HCT116 (cell line): ENCODE data around the gene CCDC9B. TPM values are rescaled to one million over a fixed set of nuclear protein-coding genes. Genes with fewer than 3 reads are reported as not detected.

Experiments
- ATAC-seq: fragments of 200-7000 bp; cut with Tn5 transposase; 2 replicates; pipeline ENCODE4 v1.9.1; 2020; ENCODE audit warnings: mild to moderate bottlenecking, moderate library complexity
- BruUV-seq: library from RNA; stranded (reverse); fragments of 400-500 nt; replicated peaks from 2 replicates; lab custom pipeline; 2021; lab: Mats Ljungman, UMichigan
- CTCF ChIA-PET: fragments of 300-600 bp; sonication (Branson Sonifier 250); formaldehyde crosslinking; loops from one replicate; lab custom pipeline; 2021; ENCODE audit warnings: antibody characterized with exemption; lab: Charles Lee
- POLR2A ChIA-PET: fragments of 300-600, 350-600 bp; sonication (Branson Sonifier 250); formaldehyde crosslinking; loops from one replicate; lab custom pipeline; 2021; ENCODE audit warnings: antibody characterized with exemption; lab: Charles Lee
- RAD21 ChIA-PET, 2 experiments: fragments of 300-600 bp; sonication (Branson Sonifier 250); formaldehyde crosslinking; loops; one replicate each; lab custom pipeline; 2023; ENCODE audit warnings: low total read pairs in 2 of 2; ENCODE audit not compliant: uncharacterized antibody in 2 of 2, unreplicated experiment in 2 of 2, low non-redundant PET in 1 of 2; lab: Charles Lee
- DNase-seq: peaks from one replicate; pipeline ENCODE4 v3.0.0-alpha.2; 2010; ENCODE audit warnings: low read depth, low spot score
- H2AFZ ChIP-seq: fragments of 200-600 bp; shearing (Covaris generic), sonication (generic); 2 replicates; pipeline ENCODE4 v1.6.1; 2017; ENCODE audit warnings: low read depth, mixed run types, mixed read lengths, antibody characterized with exemption, low read length; ENCODE audit not compliant: poor library complexity, severe bottlenecking
- H3K27ac ChIP-seq: 2 replicates; pipeline ENCODE4 v1.5.1; 2012; ENCODE audit warnings: low read depth, low read length
- H3K27me3 ChIP-seq: fragments of 200-600 bp; sonication (generic); 2 replicates; pipeline ENCODE4 v1.6.1; 2016; ENCODE audit warnings: mixed run types, low read length, mixed read lengths; ENCODE audit not compliant: insufficient read depth
- H3K36me3 ChIP-seq, 2 experiments: fragments of 200-500 bp in 1 of 2; fragments of 200-600 bp in 1 of 2; sonication (Bioruptor generic) in 1 of 2; sonication (generic) in 1 of 2; 2 replicates each; pipeline versions ENCODE4 v1.5.1 to v1.6.1; 2014 to 2016; ENCODE audit warnings: low read length in 2 of 2, inconsistent platforms in 1 of 2, mixed read lengths in 1 of 2, mixed run types in 1 of 2; ENCODE audit not compliant: insufficient read depth in 2 of 2, control insufficient read depth in 1 of 2
- H3K4me1 ChIP-seq, 2 experiments: fragments of 200-600 bp in 1 of 2; sonication (generic) in 1 of 2; 2 replicates each; pipeline versions ENCODE4 v1.5.1 to v1.6.1; 2012 to 2017; ENCODE audit warnings: low read length in 2 of 2, inconsistent platforms in 1 of 2, mild to moderate bottlenecking in 1 of 2, mixed read lengths in 1 of 2, mixed run types in 1 of 2, moderate library complexity in 1 of 2; ENCODE audit not compliant: insufficient read depth in 2 of 2, control insufficient read depth in 1 of 2
- H3K4me2 ChIP-seq: fragments of 200-600 bp; sonication (generic); 2 replicates; pipeline ENCODE4 v1.6.1; 2017; ENCODE audit warnings: mixed run types, low read length, mixed read lengths
- H3K4me3 ChIP-seq, 2 experiments: fragments of 200-600 bp in 1 of 2; sonication (generic) in 1 of 2; replicated peaks in 1 of 2; 2 replicates each; pipeline ENCODE4 v1.5.1; 2011 to 2016; ENCODE audit warnings: low read length in 2 of 2, control low read depth in 1 of 2, low read depth in 1 of 2, mild to moderate bottlenecking in 1 of 2, mixed read lengths in 1 of 2, mixed run types in 1 of 2
- H3K79me2 ChIP-seq: fragments of 200-600 bp; sonication (generic); 2 replicates; pipeline ENCODE4 v1.6.1; 2017; ENCODE audit warnings: mild to moderate bottlenecking, mixed run types, low read length, moderate library complexity, mixed read lengths; ENCODE audit not compliant: insufficient read depth
- H3K9ac ChIP-seq: fragments of 200-600 bp; sonication (generic); 2 replicates; pipeline ENCODE4 v1.6.1; 2016; ENCODE audit warnings: low read length, mixed read lengths
- H3K9me2 ChIP-seq: fragments of 200-600 bp; sonication (generic), shearing (Covaris generic); 2 replicates; pipeline ENCODE4 v1.6.1; 2017; ENCODE audit warnings: mixed run types, mild to moderate bottlenecking, moderate library complexity; ENCODE audit not compliant: insufficient read depth
- H3K9me3 ChIP-seq, 2 experiments: fragments of 200-500 bp in 1 of 2; fragments of 200-600 bp in 1 of 2; sonication (Bioruptor generic) in 1 of 2; sonication (generic) in 1 of 2; 2 replicates each; pipeline ENCODE4 v1.6.1; 2014 to 2017; ENCODE audit warnings: low read length in 2 of 2, mixed read lengths in 2 of 2, inconsistent platforms in 1 of 2, low read depth in 1 of 2, mild to moderate bottlenecking in 1 of 2, mixed run types in 1 of 2, moderate library complexity in 1 of 2; ENCODE audit not compliant: control insufficient read depth in 1 of 2, insufficient read depth in 1 of 2
- H4K20me1 ChIP-seq: fragments of 200-600 bp; sonication (generic), shearing (Covaris generic); 2 replicates; pipeline ENCODE4 v1.6.1; 2017; ENCODE audit warnings: mixed run types, mild to moderate bottlenecking, moderate library complexity; ENCODE audit not compliant: insufficient read depth
- CBX3 ChIP-seq: IDR thresholded peaks from 2 replicates; pipeline ENCODE4 v1.6.1; 2012; ENCODE audit warnings: low read depth
- ELF1 ChIP-seq: IDR thresholded peaks from 2 replicates; pipeline ENCODE4 v1.6.1; 2012; ENCODE audit warnings: low read depth, borderline replicate concordance
- EZH2 ChIP-seq: fragments of 200-600 bp; sonication (generic); IDR thresholded peaks from 2 replicates; pipeline ENCODE4 v1.6.1; 2017; ENCODE audit warnings: antibody characterized with exemption, mixed run types
- POLR2AphosphoS5 ChIP-seq: IDR thresholded peaks from 2 replicates; pipeline ENCODE4 v1.6.1; 2011; ENCODE audit warnings: mild to moderate bottlenecking, low read depth, low read length, moderate library complexity
- RAD21 ChIP-seq: IDR thresholded peaks from 2 replicates; pipeline ENCODE4 v1.6.1; 2012; ENCODE audit warnings: low read depth, mild to moderate bottlenecking
- YY1 ChIP-seq: IDR thresholded peaks from 2 replicates; pipeline ENCODE4 v1.6.1; 2011; ENCODE audit warnings: low read length, low read depth, moderate library complexity, mild to moderate bottlenecking; ENCODE audit not compliant: insufficient replicate concordance; ENCODE audit errors: extremely low read depth
- intact Hi-C: fragments of 100-400 bp; cut with micrococcal nuclease; formaldehyde crosslinking; loops from 2 replicates; pipeline ENCODE4 v1.10.0; 2022
- total RNA-seq: library from RNA; stranded (reverse); gene quantifications from one replicate; pipeline ENCODE4 v1.2.1, GENCODE V29; 2021; ENCODE audit not compliant: unreplicated experiment

CCDC9B gene
- total RNA-seq, 1 experiment from 2014 or later: 15.6 TPM

- ChIA-PET CTCF (no interaction called here), POLR2A (no interaction called here), RAD21 (no interaction called here)
- TF ChIP-seq CBX3: no peak
- no peak for TF ChIP-seq YY1
- TF ChIP-seq POLR2AphosphoS5: no peak
- TF ChIP-seq ELF1: no peak
- TF ChIP-seq RAD21: no peak
- no peak overlapping the region for H3K27ac ChIP-seq
- H3K4me2 ChIP-seq: no peak overlapping the region
- ATAC-seq (no peak), DNase-seq (no peak)
- H3K36me3 ChIP-seq: peaks cover 0 to 7% of the 10 kb centered on the region in 2 experiments; a peak in 1 of 4 replicates
- no peak overlapping the region for H3K9ac ChIP-seq
- BruUV-seq: no TSS peak
- no peak overlapping the region for H2AFZ ChIP-seq
- H4K20me1 ChIP-seq: no peaks in the 10 kb centered on the region
- H3K4me3 ChIP-seq: no peak overlapping the region
- H3K9me3 ChIP-seq: no peaks in the 10 kb centered on the region
- no peaks in the 10 kb centered on the region for H3K9me2 ChIP-seq
- H3K79me2 ChIP-seq: no peaks in the 10 kb centered on the region
- H3K27me3 ChIP-seq: no peaks in the 10 kb centered on the region
- intact Hi-C loops: no loop called here
- no peaks in the 10 kb centered on the region for H3K4me1 ChIP-seq
Observed at GRCh38 chr15:40331637-40332036, 9.1 kb downstream of the CCDC9B start.

GRCh38 chr15:40331026-40331425 lies 9.7 kb downstream of the CCDC9B start:
- BruUV-seq: no TSS peak
- no peaks in the 10 kb centered on the region for H3K9me3 ChIP-seq
- no peaks in the 10 kb centered on the region for H4K20me1 ChIP-seq
- H3K9me2 ChIP-seq: no peaks in the 10 kb centered on the region
- ChIA-PET RAD21 (no interaction called here), POLR2A (no interaction called here), CTCF (no interaction called here)
- ATAC-seq (no peak), DNase-seq (no peak)
- H2AFZ ChIP-seq: no peak overlapping the region
- TF ChIP-seq EZH2: no peak
- H3K27me3 ChIP-seq: no peaks in the 10 kb centered on the region
- no peak overlapping the region for H3K9ac ChIP-seq
- H3K4me3 ChIP-seq: no peak overlapping the region
- H3K4me1 ChIP-seq: no peaks in the 10 kb centered on the region
- H3K27ac ChIP-seq: no peak overlapping the region
- H3K4me2 ChIP-seq: no peak overlapping the region
- H3K79me2 ChIP-seq: no peaks in the 10 kb centered on the region
- intact Hi-C loops: no loop called here
- H3K36me3 ChIP-seq: peaks cover 0 to 5% of the 10 kb centered on the region in 2 experiments; a peak in 1 of 4 replicates
